Liver (tissue), 3 donors: ENCODE data around the gene CST7.

Experiments used
- GABPA ChIP-seq, 2 donors: IDR thresholded peaks in 1 of 2; conservative IDR thresholded peaks in 1 of 2; 2 replicates each; pipeline ENCODE4 v1.6.1; 2016; ENCODE audit warnings: antibody characterized with exemption in 2 of 2, mild to moderate bottlenecking in 1 of 2, moderate library complexity in 1 of 2
- JUND ChIP-seq, 2 donors: IDR thresholded peaks; 2 replicates each; pipeline ENCODE4 v1.6.1; 2016; ENCODE audit warnings: antibody characterized with exemption in 2 of 2
- TAF1 ChIP-seq: conservative IDR thresholded peaks from 2 replicates; pipeline ENCODE4 v1.6.1; 2016; ENCODE audit warnings: antibody characterized with exemption, mild to moderate bottlenecking
- TF ChIP-seq, protein P1 (sequence below): IDR thresholded peaks from 2 replicates; pipeline ENCODE4 v1.6.1; 2016; ENCODE audit warnings: antibody characterized with exemption, mild to moderate bottlenecking
- TF ChIP-seq, protein P2 (sequence below): fragments of 150-350 bp; IDR thresholded peaks from 2 replicates; pipeline ENCODE4 v1.5.1; 2017; ENCODE audit warnings: improper control_type of control experiment, low read depth, low read length; ENCODE audit not compliant: missing input control
- TF ChIP-seq, protein P3 (sequence below): IDR thresholded peaks from 2 replicates; pipeline ENCODE4 v1.6.1; 2016; ENCODE audit warnings: antibody characterized with exemption
- donor health status: healthy.
- donor health status: healthy.

DNA sequence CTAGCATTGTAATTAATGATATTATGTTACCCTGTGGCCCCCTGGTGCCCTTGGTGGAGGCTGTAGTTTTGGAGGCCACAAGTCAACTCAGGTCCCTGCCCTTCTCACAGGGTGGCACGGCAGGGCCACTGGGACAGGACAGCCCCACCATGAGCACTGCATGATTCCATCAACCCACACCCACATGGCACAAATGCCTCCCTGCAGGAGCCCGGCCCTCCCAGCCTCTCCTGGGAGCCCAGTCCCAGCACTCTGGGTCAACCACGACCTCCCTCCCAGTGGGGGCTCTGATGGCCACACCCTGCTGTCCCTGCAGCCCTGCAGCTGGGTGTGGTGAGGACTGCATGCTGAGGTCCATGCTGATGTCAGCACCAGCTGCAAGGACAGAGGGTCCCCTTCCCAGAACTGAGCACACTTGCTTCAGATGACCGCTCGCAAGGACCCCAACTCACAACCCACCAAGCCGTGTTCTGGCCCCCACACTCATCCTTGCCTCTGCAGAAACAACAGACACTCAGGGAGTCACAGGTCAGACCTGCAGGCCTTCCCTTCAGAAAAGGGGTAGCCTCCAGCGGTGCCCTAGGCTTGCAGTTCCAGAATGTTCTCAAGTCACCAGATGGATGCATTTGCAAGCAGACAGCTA is 15.7 kb upstream of the CST7 start:
- TF ChIP-seq, protein P1, sequence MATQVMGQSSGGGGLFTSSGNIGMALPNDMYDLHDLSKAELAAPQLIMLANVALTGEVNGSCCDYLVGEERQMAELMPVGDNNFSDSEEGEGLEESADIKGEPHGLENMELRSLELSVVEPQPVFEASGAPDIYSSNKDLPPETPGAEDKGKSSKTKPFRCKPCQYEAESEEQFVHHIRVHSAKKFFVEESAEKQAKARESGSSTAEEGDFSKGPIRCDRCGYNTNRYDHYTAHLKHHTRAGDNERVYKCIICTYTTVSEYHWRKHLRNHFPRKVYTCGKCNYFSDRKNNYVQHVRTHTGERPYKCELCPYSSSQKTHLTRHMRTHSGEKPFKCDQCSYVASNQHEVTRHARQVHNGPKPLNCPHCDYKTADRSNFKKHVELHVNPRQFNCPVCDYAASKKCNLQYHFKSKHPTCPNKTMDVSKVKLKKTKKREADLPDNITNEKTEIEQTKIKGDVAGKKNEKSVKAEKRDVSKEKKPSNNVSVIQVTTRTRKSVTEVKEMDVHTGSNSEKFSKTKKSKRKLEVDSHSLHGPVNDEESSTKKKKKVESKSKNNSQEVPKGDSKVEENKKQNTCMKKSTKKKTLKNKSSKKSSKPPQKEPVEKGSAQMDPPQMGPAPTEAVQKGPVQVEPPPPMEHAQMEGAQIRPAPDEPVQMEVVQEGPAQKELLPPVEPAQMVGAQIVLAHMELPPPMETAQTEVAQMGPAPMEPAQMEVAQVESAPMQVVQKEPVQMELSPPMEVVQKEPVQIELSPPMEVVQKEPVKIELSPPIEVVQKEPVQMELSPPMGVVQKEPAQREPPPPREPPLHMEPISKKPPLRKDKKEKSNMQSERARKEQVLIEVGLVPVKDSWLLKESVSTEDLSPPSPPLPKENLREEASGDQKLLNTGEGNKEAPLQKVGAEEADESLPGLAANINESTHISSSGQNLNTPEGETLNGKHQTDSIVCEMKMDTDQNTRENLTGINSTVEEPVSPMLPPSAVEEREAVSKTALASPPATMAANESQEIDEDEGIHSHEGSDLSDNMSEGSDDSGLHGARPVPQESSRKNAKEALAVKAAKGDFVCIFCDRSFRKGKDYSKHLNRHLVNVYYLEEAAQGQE, result no peak
- TF ChIP-seq, protein P2, sequence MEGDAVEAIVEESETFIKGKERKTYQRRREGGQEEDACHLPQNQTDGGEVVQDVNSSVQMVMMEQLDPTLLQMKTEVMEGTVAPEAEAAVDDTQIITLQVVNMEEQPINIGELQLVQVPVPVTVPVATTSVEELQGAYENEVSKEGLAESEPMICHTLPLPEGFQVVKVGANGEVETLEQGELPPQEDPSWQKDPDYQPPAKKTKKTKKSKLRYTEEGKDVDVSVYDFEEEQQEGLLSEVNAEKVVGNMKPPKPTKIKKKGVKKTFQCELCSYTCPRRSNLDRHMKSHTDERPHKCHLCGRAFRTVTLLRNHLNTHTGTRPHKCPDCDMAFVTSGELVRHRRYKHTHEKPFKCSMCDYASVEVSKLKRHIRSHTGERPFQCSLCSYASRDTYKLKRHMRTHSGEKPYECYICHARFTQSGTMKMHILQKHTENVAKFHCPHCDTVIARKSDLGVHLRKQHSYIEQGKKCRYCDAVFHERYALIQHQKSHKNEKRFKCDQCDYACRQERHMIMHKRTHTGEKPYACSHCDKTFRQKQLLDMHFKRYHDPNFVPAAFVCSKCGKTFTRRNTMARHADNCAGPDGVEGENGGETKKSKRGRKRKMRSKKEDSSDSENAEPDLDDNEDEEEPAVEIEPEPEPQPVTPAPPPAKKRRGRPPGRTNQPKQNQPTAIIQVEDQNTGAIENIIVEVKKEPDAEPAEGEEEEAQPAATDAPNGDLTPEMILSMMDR, result no peak
- TF ChIP-seq TAF1, result no peak
- no peak for TF ChIP-seq GABPA (IDR thresholded peaks at IDR 0.05 in 1 of 2, conservative IDR thresholded peaks at IDR 0.05 in 1 of 2)
- TF ChIP-seq, protein P3, sequence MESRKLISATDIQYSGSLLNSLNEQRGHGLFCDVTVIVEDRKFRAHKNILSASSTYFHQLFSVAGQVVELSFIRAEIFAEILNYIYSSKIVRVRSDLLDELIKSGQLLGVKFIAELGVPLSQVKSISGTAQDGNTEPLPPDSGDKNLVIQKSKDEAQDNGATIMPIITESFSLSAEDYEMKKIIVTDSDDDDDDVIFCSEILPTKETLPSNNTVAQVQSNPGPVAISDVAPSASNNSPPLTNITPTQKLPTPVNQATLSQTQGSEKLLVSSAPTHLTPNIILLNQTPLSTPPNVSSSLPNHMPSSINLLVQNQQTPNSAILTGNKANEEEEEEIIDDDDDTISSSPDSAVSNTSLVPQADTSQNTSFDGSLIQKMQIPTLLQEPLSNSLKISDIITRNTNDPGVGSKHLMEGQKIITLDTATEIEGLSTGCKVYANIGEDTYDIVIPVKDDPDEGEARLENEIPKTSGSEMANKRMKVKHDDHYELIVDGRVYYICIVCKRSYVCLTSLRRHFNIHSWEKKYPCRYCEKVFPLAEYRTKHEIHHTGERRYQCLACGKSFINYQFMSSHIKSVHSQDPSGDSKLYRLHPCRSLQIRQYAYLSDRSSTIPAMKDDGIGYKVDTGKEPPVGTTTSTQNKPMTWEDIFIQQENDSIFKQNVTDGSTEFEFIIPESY, result no peak
- no peak for TF ChIP-seq JUND (IDR thresholded peaks at IDR 0.05)
